ENCODE data around the gene STAT6. TPM values are rescaled to one million over a fixed set of nuclear protein-coding genes. Genes with fewer than 3 reads are reported as not detected.

Gene STAT6
- total and polyA plus RNA-seq, 2 donors (not counting 3 experiments of a cell fraction or from before 2014, with no cell fraction given), result 136 to 147 TPM

GRCh38 chr12:57159311-57159710, 48.1 kb upstream of the STAT6 start:
- FAIRE-seq (no peak), DNase-seq (ENCODE audit: low read depth, low spot score) (no peak)
- no peak overlapping the region for H2AFZ ChIP-seq (ENCODE audit: low read depth, low read length)
- no TSS peak for BruUV-seq (replicated peaks)
- no peaks in the 10 kb centered on the region for H3K9me3 ChIP-seq (replicated peaks; ENCODE audit: control insufficient read depth, insufficient read depth, low read length)
- ChIA-PET CTCF (interaction anchor here (1.1 kb wide), 2 partner anchors 14 to 17 kb away, joined by 4 read pairs; no protein-coding TSS in a partner anchor), POLR2A (no interaction called here)
- no peak for TF ChIP-seq FOS (IDR thresholded peaks at IDR 0.05; ENCODE audit: borderline replicate concordance, insufficient read depth, low read length)
- TF ChIP-seq JUN (IDR thresholded peaks at IDR 0.05; ENCODE audit: borderline replicate concordance, insufficient read depth, insufficient read length, low read depth), result no peak
- TF ChIP-seq CTCF (IDR thresholded peaks at IDR 0.05; ENCODE audit: extremely low read depth in 1 of 2, insufficient read depth in 1 of 2, low read depth in 1 of 2, low read length in 2 of 2), result no peak
- no peak for TF ChIP-seq EZH2 (IDR thresholded peaks at IDR 0.05; ENCODE audit: borderline replicate concordance, low read depth, low read length, severe bottlenecking)
- no peak for TF ChIP-seq MYC (IDR thresholded peaks at IDR 0.05; ENCODE audit: low read depth, low read length)
- no peak for TF ChIP-seq MAX (IDR thresholded peaks at IDR 0.05; ENCODE audit: insufficient read depth, insufficient read length)
- TF ChIP-seq POLR2AphosphoS5 (IDR thresholded peaks at IDR 0.05; ENCODE audit: insufficient read depth, low read depth, low read length), result no peak
- H3K9me1 ChIP-seq (replicated peaks; ENCODE audit: control insufficient read depth, extremely low read depth, insufficient read depth, low read length), result no peaks in the 10 kb centered on the region
- no peak overlapping the region for H3K4me2 ChIP-seq (ENCODE audit: insufficient read depth, low read length)
- no peaks in the 10 kb centered on the region for H3K36me3 ChIP-seq (ENCODE audit: control insufficient read depth in 2 of 2, extremely low read depth in 1 of 2, insufficient read depth in 2 of 2, low read length in 2 of 2)
- intact Hi-C loops (cut with micrococcal nuclease), result no loop called here
- H3K9ac ChIP-seq (replicated peaks; ENCODE audit: extremely low read depth, insufficient read depth, low read length), result no peak overlapping the region
- H3K27me3 ChIP-seq (ENCODE audit: control insufficient read depth in 2 of 2, insufficient read depth in 2 of 2, low read length in 2 of 2), result no peaks in the 10 kb centered on the region
- H3K4me1 ChIP-seq (ENCODE audit: control insufficient read depth, extremely low read depth, insufficient read depth, low read length), result no peaks in the 10 kb centered on the region
- dilution Hi-C loops (cut with MboI; ENCODE audit: extremely low pct_ligation_motif_present, low sequenced_read_pairs), result no loop called here
- H3K4me3 ChIP-seq (replicated peaks in 1 of 3; ENCODE audit: insufficient read depth in 1 of 3, low read depth in 1 of 3, low read length in 3 of 3), result no peak overlapping the region
- H4K20me1 ChIP-seq (replicated peaks; ENCODE audit: control insufficient read depth, extremely low read depth, insufficient read depth, low read length), result no peaks in the 10 kb centered on the region
- no peak overlapping the region for H3K27ac ChIP-seq (ENCODE audit: insufficient read depth, low read depth, low read length)
- no peaks in the 10 kb centered on the region for H3K79me2 ChIP-seq (ENCODE audit: control insufficient read depth, insufficient read depth, low read length)

Data from endothelial cell of umbilical vein (primary cell).